ENCODE measurements around the gene MN1.

MN1 gene

DNA sequence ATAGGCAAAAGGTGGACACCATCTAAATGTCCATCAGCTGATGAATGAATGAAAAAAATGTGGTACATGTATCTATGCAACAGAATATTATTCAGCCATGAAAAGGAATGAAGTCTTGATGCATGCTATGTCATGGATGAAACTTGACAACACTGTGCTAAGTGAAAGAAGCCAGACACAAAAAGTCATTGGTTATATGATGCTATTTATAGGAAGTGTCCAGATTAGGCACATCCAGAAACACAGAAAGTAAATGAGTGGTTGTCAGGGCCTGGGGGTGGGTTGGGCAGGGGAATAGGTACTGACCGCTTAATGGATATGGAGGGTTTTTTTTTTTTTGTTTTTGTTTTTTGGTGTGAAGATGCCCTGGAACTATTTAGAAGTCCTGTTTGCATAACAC lies 21.7 kb upstream of the MN1 start:
- no peak for ATAC-seq

DNA sequence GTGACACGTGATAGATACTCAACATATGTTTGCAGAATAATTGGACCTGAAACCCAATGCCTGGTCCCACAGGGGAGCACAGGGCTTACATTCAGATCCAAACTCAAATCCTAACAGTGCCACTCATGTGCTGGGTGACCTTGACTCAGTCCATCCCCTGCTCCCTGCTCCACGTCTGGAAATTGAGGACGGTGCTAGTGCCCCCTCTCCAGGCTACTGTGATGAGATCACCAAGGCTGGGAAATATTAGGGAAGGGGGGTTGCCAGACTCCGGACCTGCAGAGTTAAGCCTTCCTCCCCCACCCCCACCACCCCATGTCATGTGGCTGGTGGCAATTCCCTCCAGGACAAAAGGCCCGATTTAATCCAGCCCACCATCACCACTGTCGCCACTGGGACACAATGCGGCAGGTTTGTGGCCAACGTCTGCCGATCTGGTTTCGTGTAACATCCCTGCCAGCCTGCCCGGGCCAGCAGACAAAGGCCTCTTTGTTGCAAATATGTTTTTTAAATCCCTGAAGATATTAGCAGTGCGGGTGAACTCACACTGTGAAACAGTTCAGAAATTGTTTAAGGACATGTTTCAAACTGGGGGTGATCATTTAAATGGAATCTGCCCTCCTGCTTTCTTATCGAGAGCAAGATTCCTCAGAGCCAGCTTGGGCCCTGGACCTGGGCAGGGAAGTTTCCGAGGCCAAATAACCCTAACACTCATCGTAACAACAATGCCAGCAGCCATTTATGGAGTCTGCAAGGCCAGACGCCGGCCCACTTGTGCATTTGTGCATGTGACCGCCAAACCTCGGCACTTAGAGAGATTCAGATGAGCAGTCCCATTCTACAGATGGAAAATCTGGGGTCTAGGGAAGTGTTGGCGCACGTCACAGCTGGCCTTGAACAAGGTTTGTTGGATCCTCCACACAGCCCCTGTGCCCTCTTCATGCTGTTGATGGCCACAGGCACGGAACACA lies 19.6 kb upstream of the MN1 start:
- no peak for ATAC-seq
- no peak for TF ChIP-seq CSRNP3 (CRISPR knock-in tag; IDR thresholded peaks at IDR 0.05)
- TF ChIP-seq ISL1 (CRISPR knock-in tag; IDR thresholded peaks at IDR 0.05): no peak
- no peak for TF ChIP-seq CSDC2 (CRISPR knock-in tag; IDR thresholded peaks at IDR 0.05)
- TF ChIP-seq PPARA (CRISPR knock-in tag; IDR thresholded peaks at IDR 0.05; ENCODE audit: borderline replicate concordance): no peak
- TF ChIP-seq OSR1 (CRISPR knock-in tag; IDR thresholded peaks at IDR 0.05): no peak
- TF ChIP-seq GLIS3 (CRISPR knock-in tag; IDR thresholded peaks at IDR 0.05): no peak
- TF ChIP-seq ZNF565 (CRISPR knock-in tag; conservative IDR thresholded peaks at IDR 0.05; ENCODE audit: low read depth): no peak
- no peak for TF ChIP-seq ARNTL (CRISPR knock-in tag; IDR thresholded peaks at IDR 0.05; ENCODE audit: borderline replicate concordance, low read depth)
- TF ChIP-seq BACH2 (CRISPR knock-in tag; IDR thresholded peaks at IDR 0.05; ENCODE audit: borderline replicate concordance): no peak
- TF ChIP-seq TCF4 (CRISPR knock-in tag; IDR thresholded peaks at IDR 0.05; ENCODE audit: borderline replicate concordance): no peak
- TF ChIP-seq SNAI2 (CRISPR knock-in tag; IDR thresholded peaks at IDR 0.05): no peak
- TF ChIP-seq TOX (CRISPR knock-in tag; IDR thresholded peaks at IDR 0.05; ENCODE audit: borderline replicate concordance): no peak

More for the DNA sequence above, 21.7 kb upstream of the MN1 start:
- TF ChIP-seq GLIS3 (CRISPR knock-in tag; IDR thresholded peaks at IDR 0.05) (no peak), OSR1 (CRISPR knock-in tag; IDR thresholded peaks at IDR 0.05) (no peak)

- TF ChIP-seq ARNTL (CRISPR knock-in tag; IDR thresholded peaks at IDR 0.05; ENCODE audit: borderline replicate concordance, low read depth) (no peak), ZFP30 (CRISPR knock-in tag; IDR thresholded peaks at IDR 0.05) (no peak), ISL1 (CRISPR knock-in tag; IDR thresholded peaks at IDR 0.05) (no peak), TOX (CRISPR knock-in tag; IDR thresholded peaks at IDR 0.05; ENCODE audit: borderline replicate concordance) (no peak), GLIS3 (CRISPR knock-in tag; IDR thresholded peaks at IDR 0.05) (no peak), ZC3H10 (CRISPR knock-in tag; IDR thresholded peaks at IDR 0.05) (no peak), OSR1 (CRISPR knock-in tag; IDR thresholded peaks at IDR 0.05) (no peak), ZNF70 (CRISPR knock-in tag; IDR thresholded peaks at IDR 0.05) (no peak), RARB (CRISPR knock-in tag; IDR thresholded peaks at IDR 0.05) (no peak), PPARA (CRISPR knock-in tag; IDR thresholded peaks at IDR 0.05; ENCODE audit: borderline replicate concordance) (no peak), PATZ1 (CRISPR knock-in tag; IDR thresholded peaks at IDR 0.05; ENCODE audit: borderline replicate concordance) (no peak), ZNF8 (CRISPR knock-in tag; IDR thresholded peaks at IDR 0.05) (no peak), ZFP3 (CRISPR knock-in tag; IDR thresholded peaks at IDR 0.05) (no peak), SNAI2 (CRISPR knock-in tag; IDR thresholded peaks at IDR 0.05) (no peak), CSRNP3 (CRISPR knock-in tag; IDR thresholded peaks at IDR 0.05) (no peak), CSDC2 (CRISPR knock-in tag; IDR thresholded peaks at IDR 0.05) (no peak)
- TF ChIP-seq, protein P1, sequence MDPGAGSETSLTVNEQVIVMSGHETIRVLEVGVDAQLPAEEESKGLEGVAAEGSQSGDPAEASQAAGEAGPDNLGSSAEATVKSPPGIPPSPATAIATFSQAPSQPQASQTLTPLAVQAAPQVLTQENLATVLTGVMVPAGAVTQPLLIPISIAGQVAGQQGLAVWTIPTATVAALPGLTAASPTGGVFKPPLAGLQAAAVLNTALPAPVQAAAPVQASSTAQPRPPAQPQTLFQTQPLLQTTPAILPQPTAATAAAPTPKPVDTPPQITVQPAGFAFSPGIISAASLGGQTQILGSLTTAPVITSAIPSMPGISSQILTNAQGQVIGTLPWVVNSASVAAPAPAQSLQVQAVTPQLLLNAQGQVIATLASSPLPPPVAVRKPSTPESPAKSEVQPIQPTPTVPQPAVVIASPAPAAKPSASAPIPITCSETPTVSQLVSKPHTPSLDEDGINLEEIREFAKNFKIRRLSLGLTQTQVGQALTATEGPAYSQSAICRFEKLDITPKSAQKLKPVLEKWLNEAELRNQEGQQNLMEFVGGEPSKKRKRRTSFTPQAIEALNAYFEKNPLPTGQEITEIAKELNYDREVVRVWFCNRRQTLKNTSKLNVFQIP (CRISPR knock-in tag; IDR thresholded peaks at IDR 0.05; ENCODE audit: borderline replicate concordance, low read depth): no peak
- no peak for ATAC-seq
Observed at GRCh38 chr22:27816552-27816951, 15.0 kb upstream of the MN1 start.

Measured in SK-N-SH treated with all-trans-retinoic acid at 6 μM for 48 hours (cell line).